Kidney (tissue), 14 donors: ENCODE data around the gene SPECC1L. TPM values are rescaled to one million over a fixed set of nuclear protein-coding genes. Genes with fewer than 3 reads are reported as not detected.

Experiments
- DNase-seq, 5 donors: peaks; one replicate each; pipeline ENCODE4 v3.0.0-alpha.2; 2013 to 2020
- FAIRE-seq: peaks from 2 replicates; lab custom pipeline; 2012; peaks lifted over from hg19 to GRCh38; lab: Jason Lieb, UNC
- H3K27ac ChIP-seq, 2 donors: one replicate each; pipeline ENCODE4 v1.7.0; 2013; ENCODE audit warnings: low read depth in 2 of 2, low read length in 2 of 2, inconsistent platforms in 1 of 2
- H3K27me3 ChIP-seq: one replicate; pipeline ENCODE4 v1.7.1; 2013; ENCODE audit warnings: low read length, inconsistent platforms; ENCODE audit not compliant: control insufficient read depth, insufficient read depth
- H3K36me3 ChIP-seq, 3 donors: one replicate each; pipeline versions ENCODE4 v1.7.0 to v1.7.1; 2013; ENCODE audit warnings: low read length in 3 of 3, control low read depth in 1 of 3, inconsistent platforms in 1 of 3; ENCODE audit not compliant: insufficient read depth in 3 of 3, control insufficient read depth in 2 of 3
- H3K4me1 ChIP-seq, 3 donors: one replicate each; pipeline versions ENCODE4 v1.7.0 to v1.7.1; 2013; ENCODE audit warnings: low read length in 3 of 3, inconsistent platforms in 1 of 3, low read depth in 1 of 3; ENCODE audit not compliant: control insufficient read depth in 2 of 3, insufficient read depth in 2 of 3
- H3K4me3 ChIP-seq, 3 donors: one replicate each; pipeline versions ENCODE4 v1.7.0 to v1.8.1; 2013; ENCODE audit warnings: low read length in 3 of 3, control low read depth in 1 of 3, inconsistent platforms in 1 of 3
- H3K9ac ChIP-seq, 3 donors: one replicate each; pipeline versions ENCODE4 v1.7.0 to v1.7.1; 2013; ENCODE audit warnings: low read length in 3 of 3, control low read depth in 1 of 3, inconsistent platforms in 1 of 3
- H3K9me3 ChIP-seq, 3 donors: one replicate each; pipeline versions ENCODE4 v1.7.0 to v1.7.1; 2013; ENCODE audit warnings: low read length in 3 of 3, control low read depth in 1 of 3, inconsistent platforms in 1 of 3; ENCODE audit not compliant: control insufficient read depth in 2 of 3, insufficient read depth in 1 of 3
- CTCF ChIP-seq: IDR thresholded peaks from 3 replicates; pipeline ENCODE4 v1.5.1; 2012; ENCODE audit warnings: mild to moderate bottlenecking, moderate library complexity, borderline replicate concordance; ENCODE audit not compliant: insufficient read depth; ENCODE audit errors: extremely low read depth
- intact Hi-C: fragments of 100-400 bp; cut with DNase I; formaldehyde crosslinking; loops from one replicate; pipeline ENCODE4 v1.11.1; 2022
- polyA plus RNA-seq: library from polyadenylated mRNA; stranded (reverse); fragments of 350-450 nt; fragmentation: Illumina TruSeq; extraction: RNeasy Lipid Tissue Mini Kit (QIAGEN cat#74804); gene quantifications from one replicate; pipeline ENCODE4 v1.2.3, GENCODE V29; 2014; ENCODE audit warnings: low read depth, low replicate concordance; ENCODE audit not compliant: insufficient read depth
- total RNA-seq: library from RNA; stranded (reverse); fragmentation: NEBNext Ultra II Directional; extraction: Animal tissue kit (Norgen Biotek cat#: 25700); gene quantifications from one replicate; pipeline ENCODE4 v1.2.1, GENCODE V29; 2021
- donor health status: control.
- donor health status: control.
- donor health status: control.
- donor health status: control.
- donor health status: control.
- donor health status: DM: yes; HTN: yes; CAD: no.
- donor health status: Normal renal cell carcinoma (clear cell type).

The SPECC1L gene
- total and polyA plus RNA-seq, 2 donors from 2014 or later = 11.1 to 65.8 TPM

- H3K27ac ChIP-seq = no peak overlapping the region
- H3K4me1 ChIP-seq = peaks cover 0 to 2% (median 0%) of the 10 kb centered on the region in 3 donors
- H3K27me3 ChIP-seq = no peaks in the 10 kb centered on the region
- no peak for TF ChIP-seq CTCF
- H3K9me3 ChIP-seq = no peaks in the 10 kb centered on the region
- FAIRE-seq (no peak), DNase-seq (peak in 1 of 5 donors; percentile 38)
- no peak overlapping the region for H3K9ac ChIP-seq
- H3K36me3 ChIP-seq = peaks cover 0 to 4% (median 3%) of the 10 kb centered on the region in 3 donors
- intact Hi-C loops = no loop called here
- no peak overlapping the region for H3K4me3 ChIP-seq
These were observed 171.7 kb downstream of the SPECC1L start for GRCh38 chr22:24442352-24442744.

- FAIRE-seq (no peak), DNase-seq (no peak)
- no peaks in the 10 kb centered on the region for H3K27me3 ChIP-seq
- peaks cover 0 to 2% (median 0%) of the 10 kb centered on the region in 3 donors for H3K4me1 ChIP-seq
- no peak overlapping the region for H3K4me3 ChIP-seq
- H3K9me3 ChIP-seq = no peaks in the 10 kb centered on the region
- TF ChIP-seq CTCF = no peak
- peaks cover 0 to 4% (median 3%) of the 10 kb centered on the region in 3 donors for H3K36me3 ChIP-seq
- H3K9ac ChIP-seq = no peak overlapping the region
- H3K27ac ChIP-seq = no peak overlapping the region
- intact Hi-C loops = no loop called here
These were observed 173.0 kb downstream of the SPECC1L start for GRCh38 chr22:24443668-24444067.

DNA sequence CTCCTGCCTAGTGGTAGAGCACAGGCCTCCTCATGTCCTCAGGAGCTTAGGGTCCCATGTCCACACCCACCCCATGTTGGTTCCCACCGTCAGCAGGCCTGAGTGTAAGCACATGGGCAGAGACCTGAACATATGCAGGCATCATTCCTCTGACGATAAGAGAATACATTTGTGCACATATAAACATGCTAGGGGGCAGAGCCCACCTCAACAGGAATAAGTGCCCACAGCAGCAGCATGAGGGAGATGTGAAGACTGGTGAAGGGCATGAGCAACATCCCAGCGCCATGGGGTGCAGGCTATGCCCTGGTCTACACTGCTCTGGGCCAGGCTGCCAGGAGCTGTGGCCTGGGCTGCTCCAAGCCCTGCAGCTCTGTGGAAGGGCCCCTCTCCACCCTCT lies 173.6 kb downstream of the SPECC1L start:
- no peak overlapping the region for H3K9ac ChIP-seq
- no peak for TF ChIP-seq CTCF
- intact Hi-C loops = no loop called here

More for the DNA sequence above, 173.6 kb downstream of the SPECC1L start:
- Histone ChIP-seq H3K27ac (no peak overlapping the region), H3K36me3 (peaks cover 0 to 4% (median 3%) of the 10 kb centered on the region in 3 donors), H3K4me1 (peaks cover 0 to 2% (median 0%) of the 10 kb centered on the region in 3 donors), H3K27me3 (no peaks in the 10 kb centered on the region), H3K4me3 (no peak overlapping the region), H3K9me3 (no peaks in the 10 kb centered on the region)
- FAIRE-seq (no peak), DNase-seq (peak in 1 of 5 donors; percentile 26)
